WTC11 (cell line): ENCODE data around the gene ZNF674. TPM values are rescaled to one million over a fixed set of nuclear protein-coding genes. Genes with fewer than 3 reads are reported as not detected.

Experiments
- ATAC-seq: fragments of 200-7000 bp; cut with Tn5 transposase; 2 replicates; pipeline ENCODE4 v1.10.0; 2021; ENCODE audit warnings: mild to moderate bottlenecking, moderate library complexity
- CTCF ChIA-PET: fragments of 300-600 bp; sonication (Branson Sonifier 250); formaldehyde crosslinking; loops from one replicate; lab custom pipeline; 2021; ENCODE audit warnings: antibody characterized with exemption; lab: Charles Lee
- POLR2A ChIA-PET: fragments of 350-600 bp; sonication (Branson Sonifier 250); formaldehyde crosslinking; loops from one replicate; lab custom pipeline; 2021; ENCODE audit warnings: antibody characterized with exemption; lab: Charles Lee
- DNase-seq: peaks from one replicate; pipeline ENCODE4 v3.0.0; 2021; ENCODE audit warnings: low spot score
- H3K27ac Mint-ChIP-seq: 2 replicates; pipeline ENCODE4 v1.8.0; 2021; ENCODE audit warnings: mixed read lengths
- H3K27me3 Mint-ChIP-seq: 2 replicates; pipeline ENCODE4 v1.8.0; 2021; ENCODE audit warnings: low read depth, mild to moderate bottlenecking, moderate library complexity, mixed read lengths
- H3K36me3 Mint-ChIP-seq: 2 replicates; pipeline ENCODE4 v1.8.0; 2021; ENCODE audit warnings: mixed read lengths
- H3K4me1 Mint-ChIP-seq: 2 replicates; pipeline ENCODE4 v1.8.0; 2022; ENCODE audit warnings: mixed read lengths
- H3K4me3 Mint-ChIP-seq: 2 replicates; pipeline ENCODE4 v1.8.0; 2021; ENCODE audit warnings: mild to moderate bottlenecking, moderate library complexity, mixed read lengths
- H3K9me3 Mint-ChIP-seq: 2 replicates; pipeline ENCODE4 v1.8.0; 2021; ENCODE audit warnings: mixed read lengths
- ELF4 ChIP-seq: sonication (generic); formaldehyde crosslinking; IDR thresholded peaks from 2 replicates; pipeline ENCODE4 v1.8.1; 2022; ENCODE audit warnings: low read depth, mild to moderate bottlenecking, moderate library complexity, missing genetic modification reagents
- EMX1 ChIP-seq: fragments of 250-450 bp; sonication (Bioruptor Pico); IDR thresholded peaks from 2 replicates; pipeline ENCODE4 v1.8.0; 2021; ENCODE audit warnings: mild to moderate bottlenecking
- ESRRA ChIP-seq: sonication (generic); formaldehyde crosslinking; IDR thresholded peaks from 2 replicates; pipeline ENCODE4 v1.8.1; 2022; ENCODE audit warnings: mild to moderate bottlenecking, missing genetic modification reagents, borderline replicate concordance
- GABPB1 ChIP-seq: sonication (generic); formaldehyde crosslinking; IDR thresholded peaks from 2 replicates; pipeline ENCODE4 v1.8.1; 2023; ENCODE audit warnings: mild to moderate bottlenecking, missing genetic modification reagents
- HMGA2 ChIP-seq: fragments of 250-450 bp; sonication (Bioruptor Pico); IDR thresholded peaks from 2 replicates; pipeline ENCODE4 v1.4.0; 2021; ENCODE audit warnings: mild to moderate bottlenecking, moderate library complexity
- NFATC4 ChIP-seq: fragments of 250-450 bp; sonication (Bioruptor Pico); IDR thresholded peaks from 2 replicates; pipeline ENCODE4 v1.9.0; 2021; ENCODE audit warnings: mild to moderate bottlenecking
- NR1H2 ChIP-seq: sonication (generic); formaldehyde crosslinking; IDR thresholded peaks from 2 replicates; pipeline ENCODE4 v1.9.0; 2021; ENCODE audit warnings: mild to moderate bottlenecking, moderate library complexity, missing genetic modification reagents
- SMAD4 ChIP-seq: sonication (generic); formaldehyde crosslinking; IDR thresholded peaks from 2 replicates; pipeline ENCODE4 v1.8.0; 2022; ENCODE audit warnings: mild to moderate bottlenecking, missing genetic modification reagents
- SOX15 ChIP-seq: fragments of 250-450 bp; sonication (Bioruptor Pico); IDR thresholded peaks from 2 replicates; pipeline ENCODE4 v1.9.0; 2021; ENCODE audit warnings: mild to moderate bottlenecking
- ZNF219 ChIP-seq: sonication (generic); formaldehyde crosslinking; IDR thresholded peaks from 2 replicates; pipeline ENCODE4 v1.8.0; 2023; ENCODE audit warnings: missing genetic modification reagents, mild to moderate bottlenecking, borderline replicate concordance
- ZNF232 ChIP-seq: sonication (generic); formaldehyde crosslinking; IDR thresholded peaks from 2 replicates; pipeline ENCODE4 v1.8.0; 2022; ENCODE audit warnings: mild to moderate bottlenecking, missing genetic modification reagents
- ZNF263 ChIP-seq: sonication (generic); formaldehyde crosslinking; IDR thresholded peaks from 2 replicates; pipeline ENCODE4 v1.8.1; 2022; ENCODE audit warnings: low read depth, mild to moderate bottlenecking, moderate library complexity, missing genetic modification reagents
- ZNF423 ChIP-seq: fragments of 250-450 bp; sonication (Bioruptor Pico); IDR thresholded peaks from 2 replicates; pipeline ENCODE4 v2.1.2; 2022; ENCODE audit warnings: mild to moderate bottlenecking, moderate library complexity
- total RNA-seq: library from RNA; stranded (reverse); gene quantifications from 3 replicates; pipeline ENCODE4 v1.2.3, GENCODE V29; 2021
- TF ChIP-seq, protein P1 (sequence below): sonication (generic); formaldehyde crosslinking; IDR thresholded peaks from 2 replicates; pipeline ENCODE4 v1.8.1; 2023; ENCODE audit warnings: mild to moderate bottlenecking, missing genetic modification reagents
- TF ChIP-seq, protein P2 (sequence below): sonication (generic); formaldehyde crosslinking; IDR thresholded peaks from 2 replicates; pipeline ENCODE4 v1.8.1; 2023; ENCODE audit warnings: mild to moderate bottlenecking, missing genetic modification reagents, borderline replicate concordance
- TF ChIP-seq, protein P3 (sequence below): sonication (generic); formaldehyde crosslinking; IDR thresholded peaks from 2 replicates; pipeline ENCODE4 v1.8.1; 2023; ENCODE audit warnings: mild to moderate bottlenecking, missing genetic modification reagents, moderate library complexity
- TF ChIP-seq, protein P4 (sequence below): fragments of 250-450 bp; sonication (Bioruptor Pico); IDR thresholded peaks from 2 replicates; pipeline ENCODE4 v1.9.0; 2021; ENCODE audit warnings: moderate library complexity, mild to moderate bottlenecking, inconsistent platforms, borderline replicate concordance
- TF ChIP-seq, protein P5 (sequence below): sonication (generic); formaldehyde crosslinking; IDR thresholded peaks from 2 replicates; pipeline ENCODE4 v1.8.0; 2022; ENCODE audit warnings: missing genetic modification reagents
- TF ChIP-seq, protein P6 (sequence below): fragments of 250-450 bp; sonication (Bioruptor Pico); IDR thresholded peaks from 2 replicates; pipeline ENCODE4 v1.8.0; 2021; ENCODE audit warnings: mild to moderate bottlenecking

ZNF674 gene
- total RNA-seq, 1 experiment from 2014 or later, result 7.0 TPM

DNA sequence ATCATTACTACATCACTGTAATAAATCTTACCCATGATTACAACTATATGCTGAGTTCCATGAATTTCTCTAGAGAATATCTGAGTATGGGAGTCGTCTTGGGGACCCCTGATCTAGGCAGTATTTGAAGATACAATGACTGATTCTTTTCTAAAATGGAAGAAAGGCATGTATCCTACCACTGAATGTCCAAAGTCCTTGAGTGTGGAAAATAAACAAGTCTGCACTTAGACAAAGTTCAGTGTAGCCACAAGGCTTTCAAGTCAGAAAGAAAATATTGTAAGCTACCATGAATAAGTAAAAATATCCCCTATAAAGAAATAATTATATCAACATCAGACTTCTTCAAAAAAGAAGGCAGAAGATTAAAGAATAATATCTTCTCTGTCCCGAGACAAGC, 42.4 kb downstream of the ZNF674 start:
- no peak for ATAC-seq
- H3K36me3 Mint-ChIP-seq, result peaks cover 61% of the 10 kb centered on the region
- no peaks in the 10 kb centered on the region for H3K4me1 Mint-ChIP-seq
- POLR2A ChIA-PET, result no interaction called here
- no peak overlapping the region for H3K4me3 Mint-ChIP-seq
- no peaks in the 10 kb centered on the region for H3K27me3 Mint-ChIP-seq
- CTCF ChIA-PET, result no interaction called here
- no peak for DNase-seq
- H3K9me3 Mint-ChIP-seq, result peaks cover 33% of the 10 kb centered on the region
- TF ChIP-seq ELF4 (CRISPR knock-in tag), result no peak
- TF ChIP-seq ZNF263, result no peak
- TF ChIP-seq, protein P1, sequence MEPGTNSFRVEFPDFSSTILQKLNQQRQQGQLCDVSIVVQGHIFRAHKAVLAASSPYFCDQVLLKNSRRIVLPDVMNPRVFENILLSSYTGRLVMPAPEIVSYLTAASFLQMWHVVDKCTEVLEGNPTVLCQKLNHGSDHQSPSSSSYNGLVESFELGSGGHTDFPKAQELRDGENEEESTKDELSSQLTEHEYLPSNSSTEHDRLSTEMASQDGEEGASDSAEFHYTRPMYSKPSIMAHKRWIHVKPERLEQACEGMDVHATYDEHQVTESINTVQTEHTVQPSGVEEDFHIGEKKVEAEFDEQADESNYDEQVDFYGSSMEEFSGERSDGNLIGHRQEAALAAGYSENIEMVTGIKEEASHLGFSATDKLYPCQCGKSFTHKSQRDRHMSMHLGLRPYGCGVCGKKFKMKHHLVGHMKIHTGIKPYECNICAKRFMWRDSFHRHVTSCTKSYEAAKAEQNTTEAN (CRISPR knock-in tag), result no peak
- no peak for TF ChIP-seq ZNF423 (CRISPR knock-in tag)
- TF ChIP-seq, protein P2, sequence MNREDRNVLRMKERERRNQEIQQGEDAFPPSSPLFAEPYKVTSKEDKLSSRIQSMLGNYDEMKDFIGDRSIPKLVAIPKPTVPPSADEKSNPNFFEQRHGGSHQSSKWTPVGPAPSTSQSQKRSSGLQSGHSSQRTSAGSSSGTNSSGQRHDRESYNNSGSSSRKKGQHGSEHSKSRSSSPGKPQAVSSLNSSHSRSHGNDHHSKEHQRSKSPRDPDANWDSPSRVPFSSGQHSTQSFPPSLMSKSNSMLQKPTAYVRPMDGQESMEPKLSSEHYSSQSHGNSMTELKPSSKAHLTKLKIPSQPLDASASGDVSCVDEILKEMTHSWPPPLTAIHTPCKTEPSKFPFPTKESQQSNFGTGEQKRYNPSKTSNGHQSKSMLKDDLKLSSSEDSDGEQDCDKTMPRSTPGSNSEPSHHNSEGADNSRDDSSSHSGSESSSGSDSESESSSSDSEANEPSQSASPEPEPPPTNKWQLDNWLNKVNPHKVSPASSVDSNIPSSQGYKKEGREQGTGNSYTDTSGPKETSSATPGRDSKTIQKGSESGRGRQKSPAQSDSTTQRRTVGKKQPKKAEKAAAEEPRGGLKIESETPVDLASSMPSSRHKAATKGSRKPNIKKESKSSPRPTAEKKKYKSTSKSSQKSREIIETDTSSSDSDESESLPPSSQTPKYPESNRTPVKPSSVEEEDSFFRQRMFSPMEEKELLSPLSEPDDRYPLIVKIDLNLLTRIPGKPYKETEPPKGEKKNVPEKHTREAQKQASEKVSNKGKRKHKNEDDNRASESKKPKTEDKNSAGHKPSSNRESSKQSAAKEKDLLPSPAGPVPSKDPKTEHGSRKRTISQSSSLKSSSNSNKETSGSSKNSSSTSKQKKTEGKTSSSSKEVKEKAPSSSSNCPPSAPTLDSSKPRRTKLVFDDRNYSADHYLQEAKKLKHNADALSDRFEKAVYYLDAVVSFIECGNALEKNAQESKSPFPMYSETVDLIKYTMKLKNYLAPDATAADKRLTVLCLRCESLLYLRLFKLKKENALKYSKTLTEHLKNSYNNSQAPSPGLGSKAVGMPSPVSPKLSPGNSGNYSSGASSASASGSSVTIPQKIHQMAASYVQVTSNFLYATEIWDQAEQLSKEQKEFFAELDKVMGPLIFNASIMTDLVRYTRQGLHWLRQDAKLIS (CRISPR knock-in tag), result no peak
- TF ChIP-seq, protein P3, sequence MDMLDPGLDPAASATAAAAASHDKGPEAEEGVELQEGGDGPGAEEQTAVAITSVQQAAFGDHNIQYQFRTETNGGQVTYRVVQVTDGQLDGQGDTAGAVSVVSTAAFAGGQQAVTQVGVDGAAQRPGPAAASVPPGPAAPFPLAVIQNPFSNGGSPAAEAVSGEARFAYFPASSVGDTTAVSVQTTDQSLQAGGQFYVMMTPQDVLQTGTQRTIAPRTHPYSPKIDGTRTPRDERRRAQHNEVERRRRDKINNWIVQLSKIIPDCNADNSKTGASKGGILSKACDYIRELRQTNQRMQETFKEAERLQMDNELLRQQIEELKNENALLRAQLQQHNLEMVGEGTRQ (CRISPR knock-in tag), result no peak
- TF ChIP-seq EMX1 (CRISPR knock-in tag), result no peak
- TF ChIP-seq SMAD4 (CRISPR knock-in tag), result no peak
- H3K27ac Mint-ChIP-seq, result no peak overlapping the region

DNA sequence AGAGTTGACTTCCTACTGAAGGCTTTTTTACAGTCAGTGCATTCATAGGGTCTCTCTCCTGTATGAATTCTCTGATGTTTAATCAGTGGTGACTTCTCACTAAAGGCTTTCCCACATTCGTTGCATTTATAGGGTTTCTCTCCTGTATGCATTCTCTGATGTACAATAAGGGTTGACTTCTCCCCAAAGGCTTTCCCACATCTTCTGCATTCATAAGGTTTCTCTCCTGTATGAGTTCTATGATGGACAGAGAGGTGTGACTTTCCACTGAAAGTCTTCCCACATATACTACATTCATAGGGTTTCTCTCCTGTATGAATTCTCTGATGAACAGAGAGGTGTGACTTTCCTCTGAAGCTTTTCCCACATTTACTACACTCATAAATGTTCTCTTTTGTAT, 45.2 kb downstream of the ZNF674 start:
- H3K9me3 Mint-ChIP-seq, result peaks cover 50% of the 10 kb centered on the region
- H3K36me3 Mint-ChIP-seq, result peaks cover 67% of the 10 kb centered on the region
- no peak overlapping the region for H3K27ac Mint-ChIP-seq
- ATAC-seq, result no peak
- TF ChIP-seq GABPB1 (CRISPR knock-in tag), result no peak
- TF ChIP-seq, protein P4, sequence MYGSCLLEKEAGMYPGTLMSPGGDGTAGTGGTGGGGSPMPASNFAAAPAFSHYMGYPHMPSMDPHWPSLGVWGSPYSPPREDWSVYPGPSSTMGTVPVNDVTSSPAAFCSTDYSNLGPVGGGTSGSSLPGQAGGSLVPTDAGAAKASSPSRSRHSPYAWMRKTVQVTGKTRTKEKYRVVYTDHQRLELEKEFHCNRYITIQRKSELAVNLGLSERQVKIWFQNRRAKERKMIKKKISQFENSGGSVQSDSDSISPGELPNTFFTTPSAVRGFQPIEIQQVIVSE (CRISPR knock-in tag), result no peak
- TF ChIP-seq NFATC4, result no peak
- TF ChIP-seq ZNF219, result no peak
- TF ChIP-seq ZNF232 (CRISPR knock-in tag), result no peak
- TF ChIP-seq ESRRA (CRISPR knock-in tag), result no peak
- TF ChIP-seq, protein P5, sequence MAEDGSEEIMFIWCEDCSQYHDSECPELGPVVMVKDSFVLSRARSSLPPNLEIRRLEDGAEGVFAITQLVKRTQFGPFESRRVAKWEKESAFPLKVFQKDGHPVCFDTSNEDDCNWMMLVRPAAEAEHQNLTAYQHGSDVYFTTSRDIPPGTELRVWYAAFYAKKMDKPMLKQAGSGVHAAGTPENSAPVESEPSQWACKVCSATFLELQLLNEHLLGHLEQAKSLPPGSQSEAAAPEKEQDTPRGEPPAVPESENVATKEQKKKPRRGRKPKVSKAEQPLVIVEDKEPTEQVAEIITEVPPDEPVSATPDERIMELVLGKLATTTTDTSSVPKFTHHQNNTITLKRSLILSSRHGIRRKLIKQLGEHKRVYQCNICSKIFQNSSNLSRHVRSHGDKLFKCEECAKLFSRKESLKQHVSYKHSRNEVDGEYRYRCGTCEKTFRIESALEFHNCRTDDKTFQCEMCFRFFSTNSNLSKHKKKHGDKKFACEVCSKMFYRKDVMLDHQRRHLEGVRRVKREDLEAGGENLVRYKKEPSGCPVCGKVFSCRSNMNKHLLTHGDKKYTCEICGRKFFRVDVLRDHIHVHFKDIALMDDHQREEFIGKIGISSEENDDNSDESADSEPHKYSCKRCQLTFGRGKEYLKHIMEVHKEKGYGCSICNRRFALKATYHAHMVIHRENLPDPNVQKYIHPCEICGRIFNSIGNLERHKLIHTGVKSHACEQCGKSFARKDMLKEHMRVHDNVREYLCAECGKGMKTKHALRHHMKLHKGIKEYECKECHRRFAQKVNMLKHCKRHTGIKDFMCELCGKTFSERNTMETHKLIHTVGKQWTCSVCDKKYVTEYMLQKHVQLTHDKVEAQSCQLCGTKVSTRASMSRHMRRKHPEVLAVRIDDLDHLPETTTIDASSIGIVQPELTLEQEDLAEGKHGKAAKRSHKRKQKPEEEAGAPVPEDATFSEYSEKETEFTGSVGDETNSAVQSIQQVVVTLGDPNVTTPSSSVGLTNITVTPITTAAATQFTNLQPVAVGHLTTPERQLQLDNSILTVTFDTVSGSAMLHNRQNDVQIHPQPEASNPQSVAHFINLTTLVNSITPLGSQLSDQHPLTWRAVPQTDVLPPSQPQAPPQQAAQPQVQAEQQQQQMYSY (CRISPR knock-in tag), result no peak
- no peak for TF ChIP-seq HMGA2 (CRISPR knock-in tag)
- TF ChIP-seq SOX15, result no peak
- TF ChIP-seq, protein P6, sequence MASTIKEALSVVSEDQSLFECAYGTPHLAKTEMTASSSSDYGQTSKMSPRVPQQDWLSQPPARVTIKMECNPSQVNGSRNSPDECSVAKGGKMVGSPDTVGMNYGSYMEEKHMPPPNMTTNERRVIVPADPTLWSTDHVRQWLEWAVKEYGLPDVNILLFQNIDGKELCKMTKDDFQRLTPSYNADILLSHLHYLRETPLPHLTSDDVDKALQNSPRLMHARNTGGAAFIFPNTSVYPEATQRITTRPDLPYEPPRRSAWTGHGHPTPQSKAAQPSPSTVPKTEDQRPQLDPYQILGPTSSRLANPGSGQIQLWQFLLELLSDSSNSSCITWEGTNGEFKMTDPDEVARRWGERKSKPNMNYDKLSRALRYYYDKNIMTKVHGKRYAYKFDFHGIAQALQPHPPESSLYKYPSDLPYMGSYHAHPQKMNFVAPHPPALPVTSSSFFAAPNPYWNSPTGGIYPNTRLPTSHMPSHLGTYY (CRISPR knock-in tag), result no peak
- TF ChIP-seq, protein P3 (CRISPR knock-in tag), result no peak
- TF ChIP-seq NR1H2, result no peak
- H3K4me1 Mint-ChIP-seq, result no peaks in the 10 kb centered on the region
- ChIA-PET POLR2A (no interaction called here), CTCF (no interaction called here)
- DNase-seq, result no peak
- H3K27me3 Mint-ChIP-seq, result no peaks in the 10 kb centered on the region
- no peak overlapping the region for H3K4me3 Mint-ChIP-seq
